Endothelial cell of umbilical vein (primary cell): Measurements from ENCODE around the gene MORF4L1. TPM values are rescaled to one million over a fixed set of nuclear protein-coding genes. Genes with fewer than 3 reads are reported as not detected.
"Not testable (repeated sequence)": the region's sequence is repeated elsewhere in the genome, so short reads cannot be mapped to it uniquely, and the experiment has no call there.

Experiments
- BruUV-seq: library from RNA; stranded (reverse); fragments of 400-500 nt; replicated peaks from 2 replicates; lab custom pipeline; 2021; lab: Mats Ljungman, UMichigan
- CTCF ChIA-PET: fragments of 300-600, 350-600 bp; sonication (Branson Sonifier 250); formaldehyde crosslinking; loops from one replicate; lab custom pipeline; 2021; ENCODE audit warnings: antibody characterized with exemption, inconsistent platforms; lab: Charles Lee
- POLR2A ChIA-PET: fragments of 300-600, 350-600 bp; sonication (Branson Sonifier 250); formaldehyde crosslinking; loops from one replicate; lab custom pipeline; 2021; ENCODE audit warnings: antibody characterized with exemption, inconsistent platforms; lab: Charles Lee
- DNase-seq: peaks from one replicate; pipeline ENCODE4 v3.0.0-alpha.2; 2011; ENCODE audit warnings: low read depth, low spot score
- FAIRE-seq: peaks from 2 replicates; lab custom pipeline; 2011; peaks lifted over from hg19 to GRCh38; lab: Jason Lieb, UNC
- H2AFZ ChIP-seq: 2 replicates; pipeline ENCODE4 v1.6.0; 2012; ENCODE audit warnings: low read depth, low read length, control low read depth, inconsistent platforms
- H3K27ac ChIP-seq: 2 replicates; pipeline ENCODE4 v1.5.1; 2011; ENCODE audit warnings: low read depth, mild to moderate bottlenecking, control low read depth, low read length, moderate library complexity; ENCODE audit not compliant: insufficient read depth
- H3K27me3 ChIP-seq, 2 experiments: 2 replicates each; pipeline versions ENCODE4 v1.6.0 to v1.6.1; 2011; ENCODE audit warnings: low read length in 2 of 2, mixed read lengths in 1 of 2; ENCODE audit not compliant: control insufficient read depth in 2 of 2, insufficient read depth in 2 of 2
- H3K36me3 ChIP-seq, 2 experiments: 2 replicates in 1 of 2; 3 replicates in 1 of 2; pipeline ENCODE4 v1.5.1; 2011; ENCODE audit warnings: low read length in 2 of 2, mild to moderate bottlenecking in 1 of 2, moderate library complexity in 1 of 2; ENCODE audit not compliant: control insufficient read depth in 2 of 2, insufficient read depth in 2 of 2; ENCODE audit errors: extremely low read depth in 1 of 2
- H3K4me1 ChIP-seq: 3 replicates; pipeline ENCODE4 v1.5.1; 2011; ENCODE audit warnings: mild to moderate bottlenecking, low read length; ENCODE audit not compliant: control insufficient read depth, insufficient read depth; ENCODE audit errors: extremely low read depth
- H3K4me2 ChIP-seq: 2 replicates; pipeline ENCODE4 v1.6.1; 2011; ENCODE audit warnings: low read length, control low read depth, mixed read lengths; ENCODE audit not compliant: insufficient read depth
- H3K4me3 ChIP-seq, 3 experiments: fragments of 200-600 bp in 1 of 3; sonication (generic), shearing (Covaris generic) in 1 of 3; replicated peaks in 1 of 3; 2 replicates each; pipeline ENCODE4 v1.5.1; 2011 to 2016; ENCODE audit warnings: control low read depth in 3 of 3, low read length in 3 of 3, mild to moderate bottlenecking in 2 of 3, inconsistent platforms in 1 of 3, low read depth in 1 of 3, moderate library complexity in 1 of 3; ENCODE audit not compliant: insufficient read depth in 1 of 3
- H3K79me2 ChIP-seq: 2 replicates; pipeline ENCODE4 v1.6.0; 2012; ENCODE audit warnings: low read length, inconsistent platforms; ENCODE audit not compliant: control insufficient read depth, insufficient read depth
- H3K9ac ChIP-seq: replicated peaks from 2 replicates; pipeline ENCODE3; 2011; ENCODE audit warnings: low read length, control low read depth; ENCODE audit not compliant: insufficient read depth; ENCODE audit errors: extremely low read depth
- H3K9me1 ChIP-seq: replicated peaks from 3 replicates; pipeline ENCODE4 v1.6.0; 2011; ENCODE audit warnings: mild to moderate bottlenecking, low read length; ENCODE audit not compliant: control insufficient read depth, insufficient read depth; ENCODE audit errors: extremely low read depth
- H3K9me3 ChIP-seq: replicated peaks from 2 replicates; pipeline ENCODE4 v1.5.1; 2012; ENCODE audit warnings: low read length, inconsistent platforms; ENCODE audit not compliant: control insufficient read depth, insufficient read depth
- H4K20me1 ChIP-seq: replicated peaks from 2 replicates; pipeline ENCODE3; 2011; ENCODE audit warnings: mild to moderate bottlenecking, low read length; ENCODE audit not compliant: control insufficient read depth, insufficient read depth; ENCODE audit errors: extremely low read depth
- EZH2 ChIP-seq: IDR thresholded peaks from 2 replicates; pipeline ENCODE4 v1.6.1; 2012; ENCODE audit warnings: borderline replicate concordance, low read depth, mild to moderate bottlenecking, moderate library complexity, low read length, inconsistent platforms; ENCODE audit not compliant: severe bottlenecking
- GATA2 ChIP-seq: IDR thresholded peaks from 2 replicates; pipeline ENCODE4 v1.7.0; 2011; ENCODE audit warnings: low read depth, mild to moderate bottlenecking, moderate library complexity, mixed read lengths, low read length; ENCODE audit not compliant: insufficient read length, insufficient read depth
- JUN ChIP-seq: IDR thresholded peaks from 2 replicates; pipeline ENCODE4 v1.6.1; 2011; ENCODE audit warnings: borderline replicate concordance, low read depth; ENCODE audit not compliant: insufficient read length, insufficient read depth
- MAX ChIP-seq: IDR thresholded peaks from 2 replicates; pipeline ENCODE4 v1.6.1; 2011; ENCODE audit not compliant: insufficient read depth, insufficient read length
- POLR2A ChIP-seq: IDR thresholded peaks from 2 replicates; pipeline ENCODE4 v1.6.1; 2012; ENCODE audit warnings: low read depth, mild to moderate bottlenecking, control low read depth, low read length
- POLR2AphosphoS5 ChIP-seq: IDR thresholded peaks from 2 replicates; pipeline ENCODE4 v1.6.1; 2012; ENCODE audit warnings: low read depth, mild to moderate bottlenecking, control low read depth, low read length, moderate library complexity; ENCODE audit not compliant: insufficient read depth
- dilution Hi-C: fragments of 300-500 bp; cut with MboI; formaldehyde crosslinking; loops from one replicate; pipeline ENCODE4 v1.15.0; 2019; ENCODE audit warnings: low sequenced_read_pairs; ENCODE audit not compliant: extremely low pct_ligation_motif_present
- intact Hi-C: fragments of 100-400 bp; cut with micrococcal nuclease; formaldehyde crosslinking; loops from one replicate; pipeline ENCODE4 v1.10.0; 2022
- polyA plus RNA-seq, 4 experiments: library from polyadenylated mRNA; depleted of rRNA in 3 of 4; stranded (reverse) in 3 of 4; unstranded in 1 of 4; fragments of >200 nt; gene quantifications; 2 replicates each; pipeline versions ENCODE4 v1.2.1 to v1.2.3, GENCODE V29; 2011 to 2012; ENCODE audit warnings: missing spikeins in 1 of 4
- total RNA-seq: library from RNA; stranded (reverse); gene quantifications from 2 replicates; pipeline ENCODE4 v1.2.3, GENCODE V29; 2021

MORF4L1 gene
- total and polyA plus RNA-seq, 2 donors (not counting 3 experiments of a cell fraction or from before 2014, with no cell fraction given): 164 to 404 TPM

DNA sequence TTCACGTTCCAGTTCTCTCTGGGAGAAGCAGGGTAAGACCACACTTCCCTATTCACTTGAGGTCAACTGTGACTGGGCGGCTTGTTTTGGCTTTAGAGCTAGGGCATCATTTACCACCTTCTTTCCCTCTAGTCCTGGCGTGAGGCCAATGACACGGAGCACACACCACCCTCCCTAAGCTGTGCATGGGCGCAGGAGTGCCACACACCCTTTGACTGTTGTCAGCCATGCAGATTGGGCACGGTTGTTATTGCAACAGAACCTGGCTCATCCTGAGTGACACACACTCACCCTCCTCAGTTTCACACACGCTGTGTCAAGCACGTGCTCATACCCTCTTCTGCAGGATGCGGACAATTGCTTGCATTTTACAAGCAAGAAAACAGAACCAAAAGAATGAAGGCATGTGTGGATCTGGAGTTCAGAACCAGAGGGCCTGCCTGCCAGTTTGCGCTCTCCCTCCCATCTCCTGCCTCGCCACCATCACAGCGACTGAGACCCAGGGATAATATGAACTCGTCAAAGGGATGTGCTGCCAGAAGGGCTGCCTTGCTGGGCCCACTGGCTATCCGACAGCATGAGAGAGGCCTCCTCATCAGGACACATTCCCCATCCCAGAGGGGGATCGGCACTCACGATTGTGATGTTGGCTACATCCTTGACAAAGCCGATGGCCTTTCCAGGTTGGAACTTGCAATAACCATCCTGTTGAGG, 54.5 kb downstream of the MORF4L1 start:
- TSS peak; percentile 13 for BruUV-seq
- Histone ChIP-seq H2AFZ (no peak overlapping the region), H3K79me2 (no peaks in the 10 kb centered on the region), H3K4me3 (no peak overlapping the region), H3K27me3 (no peaks in the 10 kb centered on the region), H3K4me2 (no peak overlapping the region), H3K27ac (no peak overlapping the region), H3K9ac (no peak overlapping the region), H4K20me1 (no peaks in the 10 kb centered on the region), H3K36me3 (peaks cover 0 to 12% of the 10 kb centered on the region in 2 experiments), H3K9me3 (no peaks in the 10 kb centered on the region), H3K9me1 (no peaks in the 10 kb centered on the region), H3K4me1 (no peaks in the 10 kb centered on the region)
- FAIRE-seq (no peak), DNase-seq (no peak)
- CTCF ChIA-PET: interaction anchor here (2.1 to 2.2 kb wide), 2 partner anchors 52 to 80 kb away, joined by 7 to 8 read pairs; no protein-coding TSS in a partner anchor
- intact Hi-C loops (no loop called here), dilution Hi-C loops (no loop called here)
- TF ChIP-seq EZH2 (no peak), JUN (no peak), MAX (no peak), POLR2A (no peak), POLR2AphosphoS5 (no peak), GATA2 (no peak)
- POLR2A ChIA-PET: no interaction called here

- H3K36me3 ChIP-seq, intact Hi-C loops, CTCF ChIA-PET, dilution Hi-C loops, H3K27me3 ChIP-seq, BruUV-seq, DNase-seq, H3K4me2 ChIP-seq, H4K20me1 ChIP-seq, POLR2A ChIA-PET, H3K4me3 ChIP-seq, H3K9me1 ChIP-seq, H3K9me3 ChIP-seq, H3K4me1 ChIP-seq, H2AFZ ChIP-seq, H3K27ac ChIP-seq, H3K9ac ChIP-seq, H3K79me2 ChIP-seq, FAIRE-seq: not testable (repeated sequence)
Measured at GRCh38 chr15:78928176-78928575, 55.5 kb downstream of the MORF4L1 start.
